Retina (tissue), 1 donor: ENCODE data around the gene ITGB1BP1.

Experiments used
- DNase-seq: peaks from one replicate; pipeline ENCODE4 v3.0.0-alpha.2; 2016

ITGB1BP1 gene

GRCh38 chr2:9424447-9425164 is 1.3 kb upstream of the ITGB1BP1 start:
- no peak for DNase-seq

DNA sequence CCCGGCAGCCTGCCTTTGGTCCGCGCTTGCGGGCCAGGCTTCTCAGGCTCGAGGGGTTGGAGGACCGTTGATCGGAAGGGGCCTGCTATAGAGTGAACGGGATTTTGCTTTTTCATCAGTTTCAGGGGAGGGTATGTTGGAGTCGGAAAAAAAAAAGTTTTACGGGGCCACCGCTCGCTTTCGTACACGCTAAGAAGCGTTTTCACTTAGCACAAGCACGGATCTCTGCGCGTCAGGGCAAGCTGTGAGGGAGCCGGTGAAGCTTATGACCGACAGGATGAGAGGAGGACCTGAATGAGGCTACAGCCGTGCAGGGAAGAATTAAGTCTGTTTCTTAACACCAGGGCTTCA is 569 bp upstream of the ITGB1BP1 start:
- no peak for DNase-seq

DNA sequence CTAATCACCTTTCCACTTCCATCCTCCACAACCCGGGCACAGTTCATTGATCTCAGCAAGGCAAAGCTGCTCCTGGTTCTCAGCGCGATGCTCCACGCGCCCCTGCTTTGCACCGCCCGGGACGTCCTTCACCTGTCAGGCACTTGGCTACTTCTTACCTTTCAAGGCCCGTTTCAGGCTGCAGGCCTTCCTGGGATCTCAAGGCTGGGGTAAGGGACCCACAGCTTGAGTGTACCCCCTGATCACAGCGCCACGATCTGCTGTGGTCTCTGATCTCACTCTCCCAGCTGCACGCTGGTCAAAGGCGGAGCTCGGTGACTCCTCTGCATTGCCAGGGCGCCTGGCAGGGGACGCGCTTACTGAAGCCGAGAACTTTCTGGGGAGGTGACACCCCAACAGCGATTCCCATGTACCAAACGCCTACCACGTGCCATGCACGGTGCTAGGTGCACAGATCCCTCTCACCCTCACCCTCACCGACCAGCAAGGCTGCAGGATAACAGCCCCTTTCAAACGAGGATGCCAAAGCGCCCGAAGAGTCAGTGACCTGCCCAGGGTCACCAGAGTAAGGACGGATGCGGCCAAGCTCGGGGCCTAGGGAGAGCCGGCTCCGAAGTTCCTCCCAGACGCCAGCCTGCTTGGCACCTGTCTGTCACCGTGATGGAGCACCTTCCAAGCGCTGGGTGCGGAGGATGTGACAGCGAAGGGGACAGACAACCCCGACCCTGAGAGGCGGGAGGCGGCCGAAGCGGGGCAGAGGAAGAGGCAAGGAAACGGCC is 818 bp downstream of the ITGB1BP1 start:
- peak; percentile 73 for DNase-seq

- no peak for DNase-seq
Measured at GRCh38 chr2:9420495-9420894, 2.8 kb downstream of the ITGB1BP1 start.

DNA sequence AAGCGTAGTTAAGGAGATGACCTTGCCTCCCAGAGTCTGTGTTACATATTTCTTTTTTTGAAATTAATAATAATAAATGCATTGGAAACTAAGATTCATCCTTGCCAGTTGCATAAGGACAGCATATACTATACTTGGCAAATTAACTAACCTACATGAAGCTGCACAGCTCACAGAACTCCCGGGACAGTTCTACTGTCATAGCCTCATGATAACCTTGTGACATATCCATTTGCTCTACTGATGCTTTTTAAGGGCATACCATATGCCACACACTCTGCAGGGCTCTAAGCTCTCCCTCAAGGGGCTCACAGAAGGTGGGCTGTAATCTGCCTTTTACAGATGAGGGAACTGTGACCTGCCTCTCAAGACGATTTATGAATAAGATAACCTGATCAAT is 3.8 kb downstream of the ITGB1BP1 start:
- no peak for DNase-seq

DNA sequence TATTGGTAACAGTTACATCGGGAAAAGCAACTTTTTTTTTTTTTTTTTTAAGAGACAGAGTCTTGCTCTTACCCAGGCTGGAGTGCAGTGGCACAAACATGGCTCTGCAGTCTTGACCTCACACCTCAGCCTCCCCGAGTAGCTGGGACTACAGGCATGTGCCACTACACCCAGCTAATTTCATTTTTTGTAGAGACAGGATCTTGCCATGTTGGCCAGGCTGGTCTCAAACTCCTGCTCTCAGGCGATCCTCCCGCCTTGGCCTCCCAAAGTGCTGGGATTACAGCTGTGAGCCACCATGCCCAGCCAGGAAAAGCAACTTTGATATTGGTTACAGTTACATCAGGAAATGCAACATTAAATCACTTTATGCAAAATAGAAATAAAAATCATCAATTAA is 4.6 kb downstream of the ITGB1BP1 start:
- no peak for DNase-seq

DNA sequence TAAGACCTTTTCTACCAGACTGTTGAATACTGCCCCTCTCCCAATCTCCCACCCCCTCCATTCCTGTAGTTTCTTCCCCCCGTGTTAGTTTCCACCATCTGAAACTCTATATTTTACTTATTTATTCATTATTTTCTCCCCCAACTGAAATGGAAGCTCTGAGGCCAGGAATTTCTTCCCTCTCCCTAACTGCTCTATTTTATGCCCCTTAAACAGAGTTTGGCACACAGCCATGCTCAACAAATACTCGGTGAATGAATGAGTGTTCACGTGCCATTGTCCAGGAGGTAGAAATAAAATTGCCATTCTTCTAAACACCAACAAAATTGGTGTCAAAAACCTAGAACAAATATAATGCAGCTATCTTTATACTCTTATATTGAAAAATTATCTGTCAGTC is 5.6 kb downstream of the ITGB1BP1 start:
- no peak for DNase-seq

- no peak for DNase-seq
Measured at GRCh38 chr2:9416962-9417316, 6.4 kb downstream of the ITGB1BP1 start.

GRCh38 chr2:9416267-9416961 is 6.9 kb downstream of the ITGB1BP1 start:
- DNase-seq, result no peak

GRCh38 chr2:9415516-9416169 is 7.7 kb downstream of the ITGB1BP1 start:
- DNase-seq, result no peak

- no peak for DNase-seq
Measured at GRCh38 chr2:9412781-9413180, 10.5 kb downstream of the ITGB1BP1 start.

DNA sequence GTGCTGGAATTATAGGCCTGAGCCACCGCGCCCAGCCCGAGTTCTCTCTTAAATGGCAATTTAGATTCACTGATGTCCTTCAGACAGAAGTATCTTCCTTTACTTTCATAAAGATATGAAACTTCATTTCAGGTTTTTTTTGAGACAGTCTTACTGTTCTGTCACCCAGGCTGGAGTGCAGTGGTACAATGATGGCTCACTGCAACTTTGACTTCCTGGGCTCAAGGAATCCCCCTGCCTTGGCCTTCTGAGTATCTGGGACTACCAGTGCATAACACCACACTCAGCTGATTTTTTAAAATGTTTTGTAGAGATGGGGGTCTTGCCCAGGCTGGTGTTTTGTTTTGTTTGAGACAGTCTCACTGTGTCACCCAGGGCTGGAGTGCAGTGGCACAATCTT is 13.2 kb downstream of the ITGB1BP1 start:
- DNase-seq, result no peak

- DNase-seq, result no peak
Measured at GRCh38 chr2:9408641-9409151, 14.6 kb downstream of the ITGB1BP1 start.

- peak; percentile 63 for DNase-seq
Measured at GRCh38 chr2:9407363-9407811, 15.9 kb downstream of the ITGB1BP1 start.

GRCh38 chr2:9406529-9407362 is 16.6 kb downstream of the ITGB1BP1 start:
- no peak for DNase-seq

GRCh38 chr2:9405636-9406035 is 17.7 kb downstream of the ITGB1BP1 start:
- DNase-seq, result no peak

DNA sequence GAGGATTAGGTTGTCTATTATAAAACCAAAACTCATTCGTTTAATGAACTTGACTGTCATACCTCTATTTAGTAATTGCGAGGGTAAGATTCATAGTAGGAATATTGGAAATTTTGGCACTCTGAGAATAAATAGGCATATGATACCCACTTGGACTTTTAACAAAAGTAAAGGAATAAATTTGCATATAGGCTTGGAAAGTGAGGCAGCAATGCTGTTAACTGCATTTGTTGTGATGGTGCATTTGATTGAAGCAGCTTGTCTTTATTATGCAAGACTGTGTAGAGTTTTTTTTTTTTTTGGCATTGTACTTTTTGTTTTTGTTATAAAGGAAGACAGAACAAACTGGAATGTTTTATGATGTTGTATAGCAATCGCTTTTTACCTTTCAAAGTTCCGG is 18.9 kb downstream of the ITGB1BP1 start:
- no peak for DNase-seq

DNA sequence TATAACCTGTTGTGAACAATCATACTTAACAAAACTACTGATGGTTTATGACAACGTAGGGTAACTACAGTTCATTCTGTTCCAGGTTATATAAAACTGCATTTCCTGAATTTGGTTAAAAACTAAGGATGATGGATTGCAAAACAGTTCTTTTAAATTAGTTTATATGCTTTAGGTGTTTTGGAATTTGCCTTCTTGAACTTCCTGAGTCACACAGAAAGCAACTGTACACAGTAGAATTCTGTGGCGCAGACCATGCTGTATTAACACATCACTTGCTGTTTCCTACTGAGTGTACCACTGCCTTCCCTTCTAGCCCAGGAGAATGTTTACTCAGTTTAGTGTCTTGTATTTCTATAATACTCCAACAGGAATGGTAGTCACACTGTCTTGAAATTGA is 19.4 kb downstream of the ITGB1BP1 start:
- no peak for DNase-seq

DNA sequence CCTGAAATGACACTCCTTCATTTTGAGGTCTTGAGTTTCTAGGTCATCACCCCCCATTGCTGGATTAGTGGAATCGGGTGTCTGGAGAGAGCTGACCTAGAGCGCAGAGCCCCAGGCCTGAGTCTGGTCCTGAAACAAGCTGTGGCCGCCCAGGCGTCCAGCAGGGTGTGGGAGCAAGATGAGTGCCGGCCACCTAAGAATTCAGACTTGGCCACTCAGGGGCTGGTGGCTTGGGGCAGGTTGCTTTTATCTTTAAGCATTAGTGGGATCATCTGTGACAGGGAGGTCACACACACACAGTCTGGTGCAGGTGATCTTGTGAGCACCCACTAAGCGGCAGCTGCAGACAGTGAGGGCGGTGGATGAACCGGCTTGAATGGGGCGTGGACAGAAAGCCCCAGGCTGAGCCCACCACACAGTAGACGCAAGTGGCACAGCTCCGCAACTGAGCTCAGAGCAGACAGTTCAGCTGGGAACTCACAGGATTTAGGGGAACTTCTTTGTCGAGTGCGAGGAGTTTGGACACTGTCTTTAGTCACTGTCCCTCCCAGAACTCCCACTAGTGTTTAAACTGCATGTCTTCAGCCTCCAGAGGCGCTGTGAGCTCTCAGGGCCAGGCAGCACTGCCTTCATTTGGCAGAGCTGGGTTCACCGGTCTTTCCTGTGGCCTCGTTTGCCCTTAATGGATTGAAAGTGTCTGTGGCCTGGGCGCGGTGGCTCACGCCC is 21.5 kb downstream of the ITGB1BP1 start:
- no peak for DNase-seq

GRCh38 chr2:9401059-9401547 is 22.2 kb downstream of the ITGB1BP1 start:
- no peak for DNase-seq
